Transverse colon (tissue), 4 donors: ENCODE measurements around the gene TLE6.

ENCODE experiments used
- CTCF ChIP-seq, 5 experiments: fragments of 200-600 bp in 3 of 5; fragments of 450-650 bp in 2 of 5; sonication (generic) in 3 of 5; IDR thresholded peaks; 1 replicate in 2 of 5; 2 replicates in 3 of 5; pipeline ENCODE4 v1.5.1; 2016 to 2017; ENCODE audit warnings: antibody characterized with exemption in 5 of 5, inconsistent platforms in 3 of 5, mild to moderate bottlenecking in 2 of 5, moderate library complexity in 1 of 5
- EP300 ChIP-seq: sonication (generic); formaldehyde crosslinking; IDR thresholded peaks from one replicate; pipeline ENCODE4 v1.6.1; 2017; ENCODE audit warnings: antibody characterized with exemption, low read depth
- POLR2A ChIP-seq: fragments of 450-650 bp; IDR thresholded peaks from one replicate; pipeline ENCODE4 v1.6.1; 2016; ENCODE audit warnings: antibody characterized with exemption, mild to moderate bottlenecking, moderate library complexity
- POLR2AphosphoS5 ChIP-seq, 3 donors: sonication (generic); formaldehyde crosslinking; IDR thresholded peaks; one replicate each; pipeline ENCODE4 v1.6.1; 2016; ENCODE audit warnings: antibody characterized with exemption in 3 of 3

DNA sequence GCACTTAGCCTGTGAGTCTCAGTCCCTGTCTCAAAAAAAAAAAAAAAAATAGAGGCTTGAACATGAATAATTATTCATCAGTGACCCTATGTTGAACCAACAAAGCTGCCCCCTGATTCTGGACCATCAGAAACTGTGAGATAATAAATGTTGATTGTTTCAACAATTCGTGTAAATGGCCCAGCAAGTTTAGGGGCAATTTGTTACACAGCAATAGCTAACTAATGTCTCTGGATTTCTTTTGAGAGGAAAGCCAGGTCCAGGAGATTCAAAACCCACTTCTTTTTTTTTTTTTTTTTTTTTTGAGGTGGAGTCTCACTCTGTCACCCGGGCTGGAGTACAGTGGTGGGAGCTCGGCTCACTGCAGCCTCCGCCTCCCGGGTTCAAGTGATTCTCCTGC is 12.5 kb upstream of the TLE6 start:
- TF ChIP-seq CTCF (IDR thresholded peaks at IDR 0.05) (no peak), POLR2A (no peak), POLR2AphosphoS5 (IDR thresholded peaks at IDR 0.05) (no peak), EP300 (no peak)
